Caco-2 (cell line): ENCODE data around the gene ZBTB11. TPM values are rescaled to one million over a fixed set of nuclear protein-coding genes. Genes with fewer than 3 reads are reported as not detected.
"Not testable (repeated sequence)": the region's sequence is repeated elsewhere in the genome, so short reads cannot be mapped to it uniquely, and the experiment has no call there.

Source experiments
- BruUV-seq: library from RNA; stranded (reverse); fragments of 400-500 nt; replicated peaks from 2 replicates; lab custom pipeline; 2021; lab: Mats Ljungman, UMichigan
- CTCF ChIA-PET: fragments of 300-600 bp; sonication (Branson Sonifier 250); formaldehyde crosslinking; loops from one replicate; lab custom pipeline; 2022; ENCODE audit warnings: antibody characterized with exemption; lab: Charles Lee
- POLR2A ChIA-PET: fragments of 300-600 bp; sonication (Branson Sonifier 250); formaldehyde crosslinking; loops from one replicate; lab custom pipeline; 2022; ENCODE audit warnings: antibody characterized with exemption; lab: Charles Lee
- DNase-seq, 2 experiments: peaks; one replicate each; pipeline versions ENCODE4 v3.0.0 to v3.0.0-alpha.2; 2020 to 2022
- H3K27me3 ChIP-seq: replicated peaks from 2 replicates; pipeline ENCODE4 v1.6.0; 2011; ENCODE audit warnings: low read length; ENCODE audit not compliant: control insufficient read depth, insufficient read depth
- H3K36me3 ChIP-seq: 2 replicates; pipeline ENCODE4 v1.5.1; 2011; ENCODE audit warnings: low read length; ENCODE audit not compliant: control insufficient read depth, insufficient read depth
- H3K4me1 ChIP-seq: fragments of 250-450 bp; sonication (Bioruptor Pico); 2 replicates; pipeline ENCODE4 v1.5.1; 2020; ENCODE audit warnings: mild to moderate bottlenecking
- H3K4me3 ChIP-seq: 2 replicates; pipeline ENCODE4 v1.5.1; 2011; ENCODE audit warnings: low read depth, mild to moderate bottlenecking, control low read depth, low read length
- H3K9me3 ChIP-seq: fragments of 250-450 bp; sonication (Bioruptor Pico); 2 replicates; pipeline ENCODE4 v1.5.1; 2020; ENCODE audit warnings: mild to moderate bottlenecking, moderate library complexity
- H3K27ac Mint-ChIP-seq: one replicate; pipeline ENCODE4 v1.8.0; 2022; ENCODE audit warnings: mixed read lengths; ENCODE audit not compliant: unreplicated experiment
- H3K27me3 Mint-ChIP-seq: one replicate; pipeline ENCODE4 v1.8.0; 2022; ENCODE audit warnings: mixed read lengths; ENCODE audit not compliant: insufficient read depth, unreplicated experiment
- H3K36me3 Mint-ChIP-seq: one replicate; pipeline ENCODE4 v1.8.0; 2022; ENCODE audit warnings: mild to moderate bottlenecking, mixed read lengths; ENCODE audit not compliant: insufficient read depth, unreplicated experiment
- H3K4me1 Mint-ChIP-seq: one replicate; pipeline ENCODE4 v1.8.0; 2022; ENCODE audit warnings: low read depth, mixed read lengths; ENCODE audit not compliant: unreplicated experiment
- H3K4me3 Mint-ChIP-seq: one replicate; pipeline ENCODE4 v1.8.0; 2022; ENCODE audit warnings: mild to moderate bottlenecking, moderate library complexity, mixed read lengths; ENCODE audit not compliant: unreplicated experiment
- H3K9me3 Mint-ChIP-seq: one replicate; pipeline ENCODE4 v1.8.0; 2022; ENCODE audit warnings: mixed read lengths; ENCODE audit not compliant: unreplicated experiment
- intact Hi-C: fragments of 100-400 bp; cut with micrococcal nuclease; formaldehyde crosslinking; loops from one replicate; pipeline ENCODE4 v1.10.0; 2022; ENCODE audit not compliant: unreplicated experiment
- total RNA-seq: library from RNA; stranded (reverse); gene quantifications from 2 replicates; pipeline ENCODE4 v1.2.3, GENCODE V29; 2022
- TF ChIP-seq, protein P1 (sequence below), 2 experiments: fragments of 200-600 bp in 1 of 2; IDR thresholded peaks; 1 replicate in 1 of 2; 2 replicates in 1 of 2; pipeline versions ENCODE4 v1.5.1 to v1.8.0; 2011 to 2022; ENCODE audit warnings: antibody characterized with exemption in 1 of 2, control low read depth in 1 of 2, inconsistent platforms in 1 of 2, low read depth in 1 of 2, low read length in 1 of 2, mild to moderate bottlenecking in 1 of 2, moderate library complexity in 1 of 2; ENCODE audit not compliant: insufficient read depth in 1 of 2, severe bottlenecking in 1 of 2, unreplicated experiment in 1 of 2

Gene ZBTB11
- total RNA-seq, 1 experiment from 2014 or later: 16.4 TPM

DNA sequence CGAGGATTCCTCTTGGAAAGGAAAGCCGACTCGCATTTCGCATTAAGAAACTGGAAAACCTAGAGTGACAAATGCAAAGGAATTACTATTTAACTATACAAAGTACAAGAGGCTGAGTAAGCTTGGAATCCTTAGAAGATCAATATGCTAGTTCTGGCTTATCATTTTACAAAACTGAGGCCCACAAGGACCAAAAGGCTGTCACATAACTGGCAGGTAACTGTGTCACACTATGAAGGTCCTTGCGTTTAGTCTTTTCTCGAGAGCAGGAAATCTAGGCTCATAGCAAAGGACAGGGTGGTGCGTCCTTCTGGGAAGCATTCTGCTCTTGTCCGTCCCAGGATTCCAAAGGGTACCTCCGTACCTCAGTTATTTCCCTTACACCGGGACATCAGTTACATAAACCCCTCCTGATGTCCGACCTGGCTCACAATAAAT, 9.0 kb upstream of the ZBTB11 start:
- peaks cover 13% of the 10 kb centered on the region for H3K4me1 Mint-ChIP-seq
- H3K27ac Mint-ChIP-seq: peak overlapping the region; percentile 98
- peaks cover 4% of the 10 kb centered on the region; the same call in 1 of the 2 replicates for H3K36me3 ChIP-seq
- H3K27me3 ChIP-seq: no peaks in the 10 kb centered on the region
- H3K36me3 Mint-ChIP-seq: peaks cover 66% of the 10 kb centered on the region
- no TSS peak for BruUV-seq
- H3K27me3 Mint-ChIP-seq: no peaks in the 10 kb centered on the region
- TF ChIP-seq, protein P1, sequence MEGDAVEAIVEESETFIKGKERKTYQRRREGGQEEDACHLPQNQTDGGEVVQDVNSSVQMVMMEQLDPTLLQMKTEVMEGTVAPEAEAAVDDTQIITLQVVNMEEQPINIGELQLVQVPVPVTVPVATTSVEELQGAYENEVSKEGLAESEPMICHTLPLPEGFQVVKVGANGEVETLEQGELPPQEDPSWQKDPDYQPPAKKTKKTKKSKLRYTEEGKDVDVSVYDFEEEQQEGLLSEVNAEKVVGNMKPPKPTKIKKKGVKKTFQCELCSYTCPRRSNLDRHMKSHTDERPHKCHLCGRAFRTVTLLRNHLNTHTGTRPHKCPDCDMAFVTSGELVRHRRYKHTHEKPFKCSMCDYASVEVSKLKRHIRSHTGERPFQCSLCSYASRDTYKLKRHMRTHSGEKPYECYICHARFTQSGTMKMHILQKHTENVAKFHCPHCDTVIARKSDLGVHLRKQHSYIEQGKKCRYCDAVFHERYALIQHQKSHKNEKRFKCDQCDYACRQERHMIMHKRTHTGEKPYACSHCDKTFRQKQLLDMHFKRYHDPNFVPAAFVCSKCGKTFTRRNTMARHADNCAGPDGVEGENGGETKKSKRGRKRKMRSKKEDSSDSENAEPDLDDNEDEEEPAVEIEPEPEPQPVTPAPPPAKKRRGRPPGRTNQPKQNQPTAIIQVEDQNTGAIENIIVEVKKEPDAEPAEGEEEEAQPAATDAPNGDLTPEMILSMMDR (IDR thresholded peaks at IDR 0.05; ENCODE audit: insufficient read depth in 1 of 2, low read depth in 1 of 2, low read length in 1 of 2, severe bottlenecking in 1 of 2, unreplicated experiment in 1 of 2): no peak
- CTCF ChIA-PET: interaction anchor here (0.6 to 1.1 kb wide), 3 partner anchors 8 to 42 kb away, joined by 3 to 5 read pairs (median 3); partner anchors contain the start of gene ZBTB11
- POLR2A ChIA-PET: interaction anchor here (0.6 to 1.8 kb wide), 3 partner anchors 9 to 112 kb away, joined by 3 to 20 read pairs (median 8); partner anchors contain the start of genes CEP97 and ZBTB11
- intact Hi-C loops: loop anchor here (1.0 to 5.0 kb wide), 5 partner anchors 9 to 161 kb away; partner anchors contain the start of genes CEP97, NFKBIZ, PCNP and TRMT10C
- no peaks in the 10 kb centered on the region for H3K9me3 ChIP-seq
- H3K9me3 Mint-ChIP-seq: no peaks in the 10 kb centered on the region
- no peak for DNase-seq
- peak overlapping the region; percentile 79 for H3K4me3 ChIP-seq
- peaks cover 4% of the 10 kb centered on the region; the same call in 1 of the 2 replicates for H3K4me1 ChIP-seq
- peak overlapping the region; percentile 89 for H3K4me3 Mint-ChIP-seq

DNA sequence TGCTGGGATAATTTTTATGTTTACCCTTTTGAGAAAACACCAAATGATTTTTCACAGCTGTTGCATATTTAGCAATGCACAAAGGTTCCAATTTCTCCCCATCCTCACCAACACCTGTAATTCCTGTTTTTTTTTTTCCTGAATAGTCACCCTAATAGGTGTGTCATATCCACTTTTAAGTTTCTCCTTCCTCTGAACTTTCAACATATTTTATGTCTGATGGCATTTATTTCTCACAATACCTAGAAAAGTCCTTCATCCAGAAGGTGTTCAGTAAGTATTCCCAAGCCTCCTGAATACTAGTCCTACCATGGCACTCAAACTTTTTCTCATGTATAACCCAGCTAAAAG, 8.1 kb upstream of the ZBTB11 start:
- Mint-ChIP-seq H3K9me3 (no peaks in the 10 kb centered on the region), H3K27me3 (no peaks in the 10 kb centered on the region), H3K4me1 (peaks cover 9% of the 10 kb centered on the region), H3K27ac (peak overlapping the region; percentile 98), H3K4me3 (peak overlapping the region; percentile 89), H3K36me3 (peaks cover 75% of the 10 kb centered on the region)
- no peaks in the 10 kb centered on the region for H3K9me3 ChIP-seq
- H3K36me3 ChIP-seq: peaks cover 5% of the 10 kb centered on the region; the same call in 1 of the 2 replicates
- BruUV-seq: no TSS peak
- TF ChIP-seq, protein P1 (IDR thresholded peaks at IDR 0.05; ENCODE audit: insufficient read depth in 1 of 2, low read depth in 1 of 2, low read length in 1 of 2, severe bottlenecking in 1 of 2, unreplicated experiment in 1 of 2): no peak
- no peaks in the 10 kb centered on the region for H3K27me3 ChIP-seq
- no peak for DNase-seq
- peaks cover 4% of the 10 kb centered on the region; the same call in 1 of the 2 replicates for H3K4me1 ChIP-seq
- ChIA-PET POLR2A (interaction anchor here (0.6 to 0.8 kb wide), 3 partner anchors 8 to 1814 kb away, joined by 3 read pairs; partner anchors contain the start of genes SENP7 and ZBTB11), CTCF (interaction anchor here (0.6 to 1.1 kb wide), 2 partner anchors 9 to 413 kb away, joined by 3 to 4 read pairs; partner anchors contain the start of gene ZBTB11)
- H3K4me3 ChIP-seq: peak overlapping the region; percentile 79
- intact Hi-C loops: loop anchor here (5.0 kb wide), 1 partner anchor 162 kb away; the partner anchor contains the start of gene NFKBIZ

DNA sequence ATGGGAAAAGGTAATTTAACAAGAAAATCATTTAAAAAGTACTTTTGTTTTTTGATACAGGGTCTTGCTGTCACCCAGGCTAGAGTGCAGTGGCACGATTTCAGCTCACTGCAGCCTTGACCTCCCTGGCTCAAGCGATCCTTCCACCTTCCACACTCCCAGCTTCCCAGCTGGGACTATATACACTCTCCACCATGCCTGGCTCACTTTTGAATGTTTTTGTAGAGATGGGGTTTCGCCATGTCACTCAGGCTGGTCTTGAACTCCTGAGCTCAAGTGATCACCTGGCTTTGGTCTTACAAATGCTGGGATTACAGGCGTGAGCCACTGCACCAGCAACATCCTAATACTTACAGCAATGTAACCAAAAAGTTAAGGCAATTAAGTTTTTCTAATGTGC, 3.5 kb upstream of the ZBTB11 start:
- no TSS peak for BruUV-seq
- no peaks in the 10 kb centered on the region for H3K27me3 Mint-ChIP-seq
- H3K27ac Mint-ChIP-seq: no peak overlapping the region
- ChIA-PET POLR2A (interaction anchor here (1.3 kb wide), 1 partner anchor 107 kb away, joined by 4 read pairs; the partner anchor contains the start of gene PCNP), CTCF (no interaction called here)
- H3K4me1 Mint-ChIP-seq: peaks cover 15% of the 10 kb centered on the region
- no peak overlapping the region for H3K4me3 Mint-ChIP-seq
- intact Hi-C loops: no loop called here
- H3K4me1 ChIP-seq: peaks cover 10% of the 10 kb centered on the region
- no peaks in the 10 kb centered on the region for H3K27me3 ChIP-seq
- peaks cover 5% of the 10 kb centered on the region; the same call in 1 of the 2 replicates for H3K36me3 ChIP-seq
- no peaks in the 10 kb centered on the region for H3K9me3 Mint-ChIP-seq
- no peaks in the 10 kb centered on the region for H3K9me3 ChIP-seq
- peaks cover 80% of the 10 kb centered on the region for H3K36me3 Mint-ChIP-seq
- TF ChIP-seq, protein P1 (IDR thresholded peaks at IDR 0.05; ENCODE audit: insufficient read depth in 1 of 2, low read depth in 1 of 2, low read length in 1 of 2, severe bottlenecking in 1 of 2, unreplicated experiment in 1 of 2): no peak
- no peak for DNase-seq
- H3K4me3 ChIP-seq: no peak overlapping the region

DNA sequence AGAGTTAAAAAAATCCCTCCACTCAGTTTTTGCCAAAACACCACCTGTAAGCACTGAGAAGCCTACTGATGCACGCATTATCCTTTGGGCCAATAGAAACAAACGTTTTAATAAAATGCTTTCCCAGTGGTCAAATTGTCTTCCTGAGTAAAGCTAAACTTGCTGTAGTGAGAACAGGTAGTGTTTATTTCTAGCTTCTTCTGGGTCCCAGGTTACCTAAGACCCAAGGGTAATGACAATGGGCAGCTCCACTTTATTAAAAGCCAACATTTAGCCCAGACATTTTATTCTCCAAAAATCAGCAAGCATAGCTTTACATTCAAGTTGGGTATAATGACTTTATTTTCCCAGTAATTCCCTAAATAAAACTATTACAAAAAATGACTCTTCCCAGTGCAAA, 1.9 kb upstream of the ZBTB11 start:
- H3K9me3 ChIP-seq, H3K36me3 ChIP-seq, DNase-seq, intact Hi-C loops, H3K4me3 ChIP-seq, H3K4me3 Mint-ChIP-seq, H3K27ac Mint-ChIP-seq, H3K27me3 Mint-ChIP-seq, BruUV-seq, H3K4me1 ChIP-seq, CTCF ChIA-PET, H3K4me1 Mint-ChIP-seq, H3K27me3 ChIP-seq, H3K9me3 Mint-ChIP-seq, POLR2A ChIA-PET: not testable (repeated sequence)
- H3K36me3 Mint-ChIP-seq: peaks cover 64% of the 10 kb centered on the region
